HG02943 (cell line): ENCODE measurements around the gene TNFRSF17.
"Not testable (repeated sequence)": the region's sequence is repeated elsewhere in the genome, so short reads cannot be mapped to it uniquely, and the experiment has no call there.

ENCODE experiments used
- ATAC-seq: cut with Tn5 transposase; IDR thresholded peaks from one replicate; pipeline ENCODE4 v1.9.1; 2021; ENCODE audit warnings: mild to moderate bottlenecking, low read depth, moderate library complexity; ENCODE audit not compliant: unreplicated experiment

Gene TNFRSF17

GRCh38 chr16:11964761-11965551 is at the start of gene TNFRSF17:
TSS of gene TNFRSF17 (plus strand) at chr16:11965210. CDS start at chr16:11965325, 115 bp downstream.
- peak; percentile 78 for ATAC-seq

GRCh38 chr16:11915644-11916523 is 49.1 kb upstream of the TNFRSF17 start, which contains the start of gene GSPT1:
TSS of gene GSPT1 (minus strand) at chr16:11915956. CDS start at chr16:11915720, 236 bp downstream.
- peak; percentile 87 for ATAC-seq

- no peak for ATAC-seq
These were observed 48.3 kb upstream of the TNFRSF17 start for GRCh38 chr16:11916524-11917285.

- not testable (repeated sequence) for ATAC-seq
These were observed 41.0 kb upstream of the TNFRSF17 start for GRCh38 chr16:11924046-11924445.

- not testable (repeated sequence) for ATAC-seq
These were observed 37.7 kb upstream of the TNFRSF17 start for GRCh38 chr16:11927350-11927749.

- ATAC-seq, result not testable (repeated sequence)
These were observed 23.1 kb upstream of the TNFRSF17 start, which contains the start of gene NPIPB2 for GRCh38 chr16:11941945-11942344. TSS of gene NPIPB2 (minus strand) at chr16:11942045. CDS start at chr16:11942045, 0 bp downstream.

GRCh38 chr16:11946433-11946832 is 18.6 kb upstream of the TNFRSF17 start:
- ATAC-seq, result no peak

- no peak for ATAC-seq
These were observed 16.2 kb upstream of the TNFRSF17 start for GRCh38 chr16:11948819-11949218.

GRCh38 chr16:11949527-11949926 is 15.5 kb upstream of the TNFRSF17 start:
- ATAC-seq, result peak; percentile 83

- ATAC-seq, result no peak
These were observed 14.6 kb upstream of the TNFRSF17 start for GRCh38 chr16:11950388-11950787.

GRCh38 chr16:11953576-11953975 is 11.4 kb upstream of the TNFRSF17 start:
- ATAC-seq, result not testable (repeated sequence)

GRCh38 chr16:11955713-11956123 is 9.3 kb upstream of the TNFRSF17 start:
- ATAC-seq, result no peak

GRCh38 chr16:11956558-11956957 is 8.5 kb upstream of the TNFRSF17 start:
- no peak for ATAC-seq

GRCh38 chr16:11957591-11958395 is 7.2 kb upstream of the TNFRSF17 start:
- ATAC-seq, result no peak

GRCh38 chr16:11962457-11962856 is 2.6 kb upstream of the TNFRSF17 start:
- not testable (repeated sequence) for ATAC-seq

- ATAC-seq, result not testable (repeated sequence)
These were observed 2.0 kb upstream of the TNFRSF17 start for GRCh38 chr16:11962978-11963377.

GRCh38 chr16:11963706-11964105 is 1.3 kb upstream of the TNFRSF17 start:
- no peak for ATAC-seq

GRCh38 chr16:11966173-11966572 is 1.2 kb downstream of the TNFRSF17 start:
- ATAC-seq, result no peak

GRCh38 chr16:11967195-11967911 is 2.3 kb downstream of the TNFRSF17 start:
- no peak for ATAC-seq
